LNCaP clone FGC (cell line): ENCODE measurements around the gene PRR36.

Experiments used
- DNase-seq: peaks from one replicate; pipeline ENCODE4 v3.0.0-alpha.2; 2011; ENCODE audit warnings: low read depth
- H3K4me3 ChIP-seq: 2 replicates; pipeline ENCODE4 v1.5.1; 2011; ENCODE audit warnings: mild to moderate bottlenecking, low read depth, low read length, control low read depth
- CTCF ChIP-seq: IDR thresholded peaks from 2 replicates; pipeline ENCODE4 v1.5.1; 2012; ENCODE audit warnings: mild to moderate bottlenecking; ENCODE audit not compliant: control insufficient read depth, insufficient read depth; ENCODE audit errors: extremely low read depth

The PRR36 gene

DNA sequence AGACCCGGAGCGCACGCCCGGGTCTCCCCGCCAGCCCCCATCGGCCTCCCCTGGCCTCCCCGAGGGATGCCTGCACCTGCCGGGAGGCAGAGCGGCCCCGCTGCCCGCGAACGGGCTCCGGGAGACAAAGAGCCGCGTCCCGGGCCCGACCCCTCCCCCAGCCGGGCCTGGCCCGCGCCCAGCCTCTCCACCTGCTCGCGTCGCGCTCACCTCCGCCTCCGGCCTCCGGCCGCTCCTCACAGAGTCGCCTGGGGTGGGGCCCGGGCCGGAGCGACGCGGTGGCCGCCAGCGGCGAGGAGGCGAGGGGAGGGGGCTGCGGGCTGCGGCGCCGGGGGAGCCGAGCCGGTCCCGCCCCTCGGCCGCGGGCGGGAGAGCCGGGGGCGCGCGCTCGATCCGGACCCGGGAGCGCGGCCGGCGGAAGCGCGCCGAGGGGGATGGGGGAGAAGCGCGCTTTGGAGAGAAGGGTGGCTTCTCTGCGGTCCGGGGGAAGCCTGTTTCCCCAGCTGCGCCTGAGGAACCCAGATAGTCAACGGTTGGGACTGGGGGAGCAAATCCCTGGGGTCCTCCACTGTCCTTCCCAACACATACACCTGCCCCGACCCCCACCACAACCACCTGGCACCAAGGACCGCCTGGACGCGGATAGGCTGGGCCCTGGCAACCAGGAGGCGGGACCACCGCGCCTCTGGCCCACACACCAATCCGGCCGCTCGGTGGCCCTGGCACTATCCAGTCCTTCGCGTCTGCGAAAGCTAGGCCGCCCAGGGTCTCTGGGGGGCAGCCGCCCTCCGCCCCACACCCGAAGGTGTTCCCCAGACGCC lies at the start of gene PRR36:
Gene PRR36, minus strand, starts transcription at position 315 of the 821 bp plus-strand sequence. CDS start 701 bp downstream, outside the sequence.
- peak within 1 kb of the TSS; percentile 65 for H3K4me3 ChIP-seq
- TF ChIP-seq CTCF, result no peak
- DNase-seq, result no peak

DNA sequence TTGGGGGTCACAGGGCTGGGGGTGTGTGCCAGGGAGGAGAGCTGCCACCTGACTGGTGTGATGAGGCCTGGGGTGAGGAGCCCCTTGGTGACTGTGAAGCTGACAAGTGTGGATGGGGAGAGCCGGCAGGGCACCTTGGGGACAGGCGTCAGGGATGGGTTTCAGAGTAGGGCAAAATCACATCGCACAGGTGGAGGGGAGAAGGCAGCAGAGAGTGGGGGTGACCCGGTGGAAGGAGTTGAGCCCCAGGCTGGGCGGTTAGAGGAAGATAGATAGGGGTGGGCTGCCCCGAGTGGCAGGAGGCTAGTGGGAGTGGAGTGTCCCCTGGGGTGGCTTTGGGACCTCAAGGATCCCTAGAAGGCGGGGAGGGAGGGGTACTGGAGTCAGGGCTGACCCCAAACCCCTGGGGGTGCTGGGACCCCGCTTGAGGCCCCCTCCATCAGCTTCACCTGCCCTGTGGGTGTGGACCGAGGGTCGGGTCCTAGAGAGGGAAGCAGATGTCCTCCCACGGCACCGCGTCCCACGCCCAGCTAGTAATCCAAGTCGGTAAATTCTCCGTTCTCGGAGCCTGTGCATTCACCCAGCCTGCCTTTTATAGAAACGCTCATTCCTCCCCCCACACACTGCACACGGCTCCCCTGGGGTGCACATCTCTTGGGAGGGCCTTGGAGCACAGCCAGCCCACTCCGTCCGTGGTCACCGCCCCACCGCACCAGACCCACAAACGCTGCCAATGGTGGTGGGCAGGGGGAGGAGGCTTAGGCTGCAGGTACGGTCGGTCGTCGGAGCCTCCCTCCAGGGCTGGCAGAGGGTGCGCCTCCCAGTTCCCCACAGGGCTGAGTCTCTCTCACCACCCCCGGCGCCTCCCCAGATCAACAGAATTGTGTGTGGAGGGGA lies 49.4 kb upstream of the PRR36 start:
- no peak for TF ChIP-seq CTCF
- DNase-seq, result no peak
- H3K4me3 ChIP-seq, result no peak overlapping the region

DNA sequence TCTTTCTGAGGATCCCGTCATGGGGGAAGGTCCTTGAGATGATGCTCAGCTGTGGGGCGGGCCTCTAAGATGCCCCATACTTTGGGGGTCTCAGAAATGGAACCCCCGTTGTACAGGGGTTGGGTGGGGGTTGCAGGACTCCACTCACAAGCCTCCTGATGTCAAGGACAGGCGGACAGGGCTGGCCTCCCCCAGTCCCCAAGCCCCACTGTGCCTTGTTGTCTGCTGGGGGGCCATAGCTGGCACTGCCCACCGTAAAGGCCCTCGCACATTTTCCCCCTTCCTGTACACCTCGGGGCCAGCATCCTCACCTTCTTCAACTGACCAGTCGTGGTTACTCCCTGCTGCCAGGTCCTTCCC lies 48.6 kb upstream of the PRR36 start:
- no peak for TF ChIP-seq CTCF
- no peak for DNase-seq

GRCh38 chr19:7921967-7922835 lies 48.0 kb upstream of the PRR36 start:
- DNase-seq, result no peak
- no peak for TF ChIP-seq CTCF
- peak overlapping the region; percentile 77 for H3K4me3 ChIP-seq

More for the DNA sequence above, 48.6 kb upstream of the PRR36 start:
- H3K4me3 ChIP-seq, result no peak overlapping the region

- H3K4me3 ChIP-seq, result peak overlapping the region; percentile 77
- no peak for TF ChIP-seq CTCF
- no peak for DNase-seq
Measured at GRCh38 chr19:7921302-7921966, 47.2 kb upstream of the PRR36 start.

DNA sequence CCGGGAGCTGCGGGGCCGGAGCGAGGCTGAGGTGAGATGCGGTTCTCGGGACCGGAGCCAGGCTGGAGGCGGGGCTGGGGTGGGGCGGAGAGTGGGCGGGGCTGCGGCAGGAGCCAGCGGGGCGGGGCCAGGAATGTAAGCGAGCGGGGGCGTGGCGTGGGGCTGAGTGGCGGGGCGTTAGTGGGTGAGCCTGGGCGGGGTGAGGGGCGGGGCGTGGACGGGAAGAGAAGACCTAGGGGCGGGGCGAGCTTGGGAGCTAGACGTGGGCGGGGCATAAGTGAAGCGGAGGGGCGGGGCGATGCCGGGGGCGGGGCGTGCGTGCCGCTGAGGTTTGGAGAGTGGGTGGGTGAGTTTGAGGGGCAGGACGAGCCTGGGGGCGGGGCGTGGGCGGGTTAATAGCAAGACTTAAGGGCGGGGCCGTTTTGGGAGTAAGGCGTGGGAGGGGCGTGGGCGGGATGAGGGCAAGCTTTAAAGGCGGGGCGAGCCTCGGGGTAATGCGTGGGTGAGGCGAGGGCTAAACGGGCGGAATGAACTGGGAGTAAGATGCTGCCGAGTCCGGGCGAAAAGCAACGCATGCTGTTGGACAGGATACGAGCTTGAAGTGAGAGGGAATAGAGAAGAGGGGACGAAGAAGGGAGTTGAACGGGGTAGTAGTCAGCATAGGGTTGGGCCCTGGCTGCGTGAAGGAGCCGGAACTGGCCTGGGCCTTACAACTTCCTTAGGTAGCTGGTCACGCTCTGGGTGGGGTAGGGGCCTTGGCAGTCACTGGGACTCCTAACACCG lies 46.5 kb upstream of the PRR36 start:
- H3K4me3 ChIP-seq, result peak overlapping the region; percentile 77
- no peak for TF ChIP-seq CTCF
- peak; percentile 85 for DNase-seq
